ENCODE results near the gene SMARCA4. TPM values are rescaled to one million over a fixed set of nuclear protein-coding genes. Genes with fewer than 3 reads are reported as not detected.
A peak's percentile ranks its signal among the peaks of the same experiment; 100 is the strongest.
"Not testable (repeated sequence)": the region's sequence is repeated elsewhere in the genome, so short reads cannot be mapped to it uniquely, and the experiment has no call there.

The SMARCA4 gene
- total and polyA plus RNA-seq, 12 donors, result 46.3 to 124 (median 64.9) TPM

DNA sequence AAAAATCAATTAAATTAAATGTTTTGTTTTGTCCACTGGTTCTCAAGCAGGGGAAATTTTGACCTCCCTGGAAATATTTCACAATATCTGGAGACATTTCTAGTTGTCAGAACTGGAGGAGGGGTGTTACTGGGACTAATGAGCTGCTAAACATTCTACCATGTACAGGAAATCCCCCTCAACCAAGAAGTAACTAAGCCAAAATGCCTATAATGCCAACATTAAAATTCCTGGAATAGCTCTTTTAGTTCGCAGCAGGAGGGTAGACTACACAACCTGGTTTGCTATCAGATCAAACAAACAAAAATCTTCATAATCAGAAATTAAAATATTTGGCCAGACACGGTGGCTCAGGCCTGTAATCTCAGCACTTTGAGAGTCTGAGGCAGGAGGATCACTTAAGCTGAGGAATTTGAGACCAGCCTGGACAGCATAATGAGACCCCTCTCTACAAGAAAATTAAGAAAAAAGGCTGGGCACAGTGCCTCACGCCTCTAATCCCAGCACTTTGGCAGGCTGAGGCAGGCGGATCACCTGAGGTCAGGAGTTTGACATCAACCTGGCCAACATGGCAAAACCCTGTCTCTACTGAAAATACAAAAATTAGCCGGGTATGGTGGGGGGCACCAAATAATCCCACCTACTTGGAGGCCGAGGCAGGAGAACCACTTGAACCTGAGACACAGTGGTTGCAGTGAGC lies 13.7 kb upstream of the SMARCA4 start:
- H3K27me3 ChIP-seq, result no peaks in the 10 kb centered on the region
- H3K4me1 ChIP-seq (replicated peaks in 1 of 2), result no peaks in the 10 kb centered on the region
- WGBS, 4 donors, result 79 to 86% (median 82%) methylated on average over 6 of the region's 6 CpGs
- H3K9me3 ChIP-seq (replicated peaks in 1 of 3), result no peaks in the 10 kb centered on the region
- no peaks in the 10 kb centered on the region for H3K36me3 ChIP-seq (replicated peaks in 1 of 2)
- H3K4me3 ChIP-seq, result no peak overlapping the region
- TF ChIP-seq POLR2A (IDR thresholded peaks at IDR 0.05), result no peak
- TF ChIP-seq, protein P1, sequence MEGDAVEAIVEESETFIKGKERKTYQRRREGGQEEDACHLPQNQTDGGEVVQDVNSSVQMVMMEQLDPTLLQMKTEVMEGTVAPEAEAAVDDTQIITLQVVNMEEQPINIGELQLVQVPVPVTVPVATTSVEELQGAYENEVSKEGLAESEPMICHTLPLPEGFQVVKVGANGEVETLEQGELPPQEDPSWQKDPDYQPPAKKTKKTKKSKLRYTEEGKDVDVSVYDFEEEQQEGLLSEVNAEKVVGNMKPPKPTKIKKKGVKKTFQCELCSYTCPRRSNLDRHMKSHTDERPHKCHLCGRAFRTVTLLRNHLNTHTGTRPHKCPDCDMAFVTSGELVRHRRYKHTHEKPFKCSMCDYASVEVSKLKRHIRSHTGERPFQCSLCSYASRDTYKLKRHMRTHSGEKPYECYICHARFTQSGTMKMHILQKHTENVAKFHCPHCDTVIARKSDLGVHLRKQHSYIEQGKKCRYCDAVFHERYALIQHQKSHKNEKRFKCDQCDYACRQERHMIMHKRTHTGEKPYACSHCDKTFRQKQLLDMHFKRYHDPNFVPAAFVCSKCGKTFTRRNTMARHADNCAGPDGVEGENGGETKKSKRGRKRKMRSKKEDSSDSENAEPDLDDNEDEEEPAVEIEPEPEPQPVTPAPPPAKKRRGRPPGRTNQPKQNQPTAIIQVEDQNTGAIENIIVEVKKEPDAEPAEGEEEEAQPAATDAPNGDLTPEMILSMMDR (IDR thresholded peaks at IDR 0.05), result no peak
- H3K27ac ChIP-seq, result no peak overlapping the region
- intact Hi-C loops (cut with DNase I), result no loop called here
- no peak for DNase-seq

DNA sequence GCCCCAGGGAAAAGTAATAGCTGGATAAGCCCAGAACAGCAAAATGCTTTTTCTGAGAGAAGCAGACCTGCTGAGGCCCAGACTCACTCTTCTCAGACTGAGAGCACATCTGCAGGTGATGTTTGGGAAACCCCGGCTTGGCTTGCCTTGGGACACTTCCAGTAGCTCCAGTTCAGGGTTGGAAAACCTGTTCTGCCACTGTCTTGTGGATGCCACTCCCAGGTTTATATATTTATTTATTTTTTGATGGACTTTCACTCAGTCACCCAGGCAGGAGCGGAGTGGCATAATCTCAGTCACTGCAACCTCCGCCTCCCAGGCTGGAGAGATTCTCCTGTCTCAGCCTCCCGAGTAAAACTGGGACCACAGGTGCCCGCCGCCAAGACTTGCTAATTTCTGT lies 8.0 kb upstream of the SMARCA4 start:
- WGBS, 4 donors, result 86 to 97% (median 96%) methylated on average over 6 of the region's 6 CpGs
- Histone ChIP-seq H3K27ac (no peak overlapping the region), H3K4me1 (replicated peaks in 1 of 2) (peaks cover 0 to 5% of the 10 kb centered on the region in 2 donors), H3K4me3 (no peak overlapping the region), H3K36me3 (replicated peaks in 1 of 2) (no peaks in the 10 kb centered on the region), H3K9me3 (replicated peaks in 1 of 3) (no peaks in the 10 kb centered on the region), H3K27me3 (no peaks in the 10 kb centered on the region)
- intact Hi-C loops (cut with DNase I), result no loop called here
- DNase-seq, result no peak
- TF ChIP-seq POLR2A (IDR thresholded peaks at IDR 0.05), result no peak
- TF ChIP-seq, protein P1 (IDR thresholded peaks at IDR 0.05), result no peak

DNA sequence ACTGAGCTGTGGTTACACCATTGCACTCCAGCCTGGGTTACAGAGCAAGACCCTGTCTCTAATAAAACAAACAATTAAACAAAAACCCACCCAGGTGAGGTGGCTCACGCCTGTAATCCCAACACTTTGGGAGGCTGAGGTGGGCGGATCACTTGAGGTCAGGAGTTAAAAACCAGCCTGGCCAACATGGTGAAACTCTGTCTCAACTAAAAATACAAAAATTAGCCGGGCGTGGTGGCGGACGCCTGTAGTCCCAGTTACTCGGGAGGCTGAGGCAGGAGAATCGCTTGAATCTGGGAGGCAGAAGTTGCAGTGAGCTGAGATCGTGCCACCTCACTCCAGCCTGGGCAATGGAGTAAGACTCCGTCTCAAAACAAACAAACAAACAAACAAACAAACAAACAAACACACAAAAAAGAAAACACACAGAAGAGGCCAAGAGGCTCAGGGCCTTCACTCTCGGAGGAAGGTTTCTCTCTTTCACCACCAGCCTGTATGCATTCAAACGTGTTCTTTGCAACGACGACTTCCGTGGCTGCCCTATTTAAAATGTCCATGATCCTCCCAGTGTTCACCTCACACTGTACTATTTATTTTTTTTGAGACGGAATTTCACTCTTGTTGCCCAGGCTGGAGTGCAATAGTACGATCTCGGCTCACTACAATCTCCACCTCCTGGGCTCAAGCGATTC lies 1.4 kb upstream of the SMARCA4 start:
- peak overlapping the region in 2 of 4 donors; percentile 88 to 100 for H3K4me3 ChIP-seq
- H3K36me3 ChIP-seq (replicated peaks in 1 of 2); H3K9me3 ChIP-seq (replicated peaks in 1 of 3); H3K27me3 ChIP-seq; DNase-seq; intact Hi-C loops (cut with DNase I): not testable (repeated sequence)
- H3K27ac ChIP-seq, result peak overlapping the region in 2 of 5 donors; percentile 94 to 99
- WGBS, 4 donors, result 95 to 97% (median 96%) methylated on average over 19 of the region's 19 CpGs
- peaks cover 6 to 18% of the 10 kb centered on the region in 2 donors for H3K4me1 ChIP-seq (replicated peaks in 1 of 2)

DNA sequence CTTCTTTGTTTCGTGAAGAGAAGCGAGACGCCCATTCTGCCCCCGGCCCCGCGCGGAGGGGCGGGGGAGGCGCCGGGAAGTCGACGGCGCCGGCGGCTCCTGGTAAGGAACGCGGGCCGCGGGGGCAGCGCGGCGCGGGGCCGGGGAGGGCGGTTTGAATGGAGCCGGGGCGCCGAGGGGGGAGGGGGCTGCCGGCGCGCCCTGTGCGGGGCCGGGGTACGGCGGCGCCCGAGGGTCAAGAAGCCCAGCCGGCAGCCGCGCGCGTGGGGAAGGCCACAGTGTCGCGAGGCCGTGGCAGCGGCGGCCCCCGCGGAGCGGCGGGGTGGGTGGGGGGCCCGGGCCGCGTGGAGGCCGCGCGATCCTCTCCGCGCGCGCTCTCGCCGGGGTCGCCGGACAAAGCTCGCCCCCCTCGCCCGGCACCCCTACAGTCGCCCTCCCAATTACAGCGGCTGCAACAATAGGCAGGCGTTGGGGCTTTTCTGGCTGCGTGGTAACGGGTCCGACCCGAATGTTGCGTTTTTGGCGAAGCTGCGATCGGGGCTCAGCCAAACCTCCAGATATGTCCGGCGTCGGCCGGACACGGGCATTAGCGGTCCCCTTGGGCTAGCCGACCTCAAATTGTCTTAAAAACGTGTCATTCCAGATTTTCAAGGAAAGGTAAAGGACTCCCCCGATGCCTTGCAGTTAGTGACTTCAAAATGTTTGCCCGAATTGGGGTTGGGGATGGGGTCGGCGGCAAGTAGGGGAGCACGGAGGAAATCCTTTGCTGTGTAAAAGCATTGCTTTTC lies 437 bp downstream of the SMARCA4 start:
- DNase-seq, result peak in 6 of 7 donors; percentile 41 to 79 (median 59)
- peaks cover 5 to 18% of the 10 kb centered on the region in 2 donors for H3K4me1 ChIP-seq (replicated peaks in 1 of 2)
- 1% methylated on average over 5 to 92 of the region's 92 CpGs for WGBS, 4 donors
- peak overlapping the region; percentile 46 to 99 (median 74) for H3K27ac ChIP-seq
- intact Hi-C loops (cut with DNase I), result no loop called here
- TF ChIP-seq, protein P1 (IDR thresholded peaks at IDR 0.05), result peak in 1 of 6 experiments; percentile 6
- no peak for TF ChIP-seq POLR2A (IDR thresholded peaks at IDR 0.05)
- no peaks in the 10 kb centered on the region for H3K36me3 ChIP-seq (replicated peaks in 1 of 2)
- H3K9me3 ChIP-seq (replicated peaks in 1 of 3), result no peaks in the 10 kb centered on the region
- H3K27me3 ChIP-seq, result no peaks in the 10 kb centered on the region
- peak overlapping the region; percentile 62 to 100 (median 74) for H3K4me3 ChIP-seq
